Peyer's patch (tissue), 4 donors: Measurements from ENCODE around the gene TP53I11.

Experiments
- POLR2A ChIP-seq, 2 donors: fragments of 450-650 bp; IDR thresholded peaks; one replicate each; pipeline ENCODE4 v1.5.1; 2017; ENCODE audit warnings: antibody characterized with exemption in 2 of 2, mild to moderate bottlenecking in 2 of 2, moderate library complexity in 2 of 2
- TF ChIP-seq, protein P1 (sequence below), 6 experiments: fragments of 450-650 bp in 4 of 6; fragments of 200-600 bp in 2 of 6; sonication (generic) in 1 of 6; IDR thresholded peaks; one replicate each; pipeline ENCODE4 v1.5.1; 2017 to 2019; ENCODE audit warnings: antibody characterized with exemption in 6 of 6, mild to moderate bottlenecking in 3 of 6, moderate library complexity in 1 of 6

DNA sequence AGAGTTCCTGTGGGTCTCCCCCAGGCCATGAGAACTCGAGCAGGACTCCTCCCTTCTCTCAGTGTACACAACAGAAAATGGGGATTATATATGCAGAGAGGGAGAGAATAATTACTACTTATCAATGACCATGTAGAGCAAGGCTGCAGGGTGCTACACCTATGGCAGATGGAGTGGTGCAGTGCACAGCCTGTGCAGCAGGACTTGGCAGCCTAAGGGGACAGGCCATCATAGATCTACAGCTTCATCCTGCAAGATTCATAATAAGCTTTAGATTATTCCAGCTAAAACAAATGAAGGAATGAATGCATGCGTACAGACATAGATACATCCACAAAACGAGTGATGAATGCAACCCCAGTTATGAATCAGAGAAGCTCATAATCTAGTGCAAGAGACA, 8.4 kb upstream of the TP53I11 start:
- no peak for TF ChIP-seq POLR2A (IDR thresholded peaks at IDR 0.05)
- TF ChIP-seq, protein P1, sequence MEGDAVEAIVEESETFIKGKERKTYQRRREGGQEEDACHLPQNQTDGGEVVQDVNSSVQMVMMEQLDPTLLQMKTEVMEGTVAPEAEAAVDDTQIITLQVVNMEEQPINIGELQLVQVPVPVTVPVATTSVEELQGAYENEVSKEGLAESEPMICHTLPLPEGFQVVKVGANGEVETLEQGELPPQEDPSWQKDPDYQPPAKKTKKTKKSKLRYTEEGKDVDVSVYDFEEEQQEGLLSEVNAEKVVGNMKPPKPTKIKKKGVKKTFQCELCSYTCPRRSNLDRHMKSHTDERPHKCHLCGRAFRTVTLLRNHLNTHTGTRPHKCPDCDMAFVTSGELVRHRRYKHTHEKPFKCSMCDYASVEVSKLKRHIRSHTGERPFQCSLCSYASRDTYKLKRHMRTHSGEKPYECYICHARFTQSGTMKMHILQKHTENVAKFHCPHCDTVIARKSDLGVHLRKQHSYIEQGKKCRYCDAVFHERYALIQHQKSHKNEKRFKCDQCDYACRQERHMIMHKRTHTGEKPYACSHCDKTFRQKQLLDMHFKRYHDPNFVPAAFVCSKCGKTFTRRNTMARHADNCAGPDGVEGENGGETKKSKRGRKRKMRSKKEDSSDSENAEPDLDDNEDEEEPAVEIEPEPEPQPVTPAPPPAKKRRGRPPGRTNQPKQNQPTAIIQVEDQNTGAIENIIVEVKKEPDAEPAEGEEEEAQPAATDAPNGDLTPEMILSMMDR (IDR thresholded peaks at IDR 0.05) = no peak
